Tibial nerve (tissue), 4 donors: ENCODE results near the gene MRPL20.

Experiments
- EP300 ChIP-seq, 2 donors: sonication (generic); formaldehyde crosslinking; IDR thresholded peaks; one replicate each; pipeline ENCODE4 v1.6.1; 2017; ENCODE audit warnings: antibody characterized with exemption in 2 of 2, mild to moderate bottlenecking in 1 of 2
- POLR2A ChIP-seq, 2 donors: fragments of 450-650 bp; IDR thresholded peaks; one replicate each; pipeline ENCODE4 v1.6.1; 2017; ENCODE audit warnings: antibody characterized with exemption in 2 of 2, mild to moderate bottlenecking in 2 of 2, moderate library complexity in 2 of 2
- TF ChIP-seq, protein P1 (sequence below), 5 experiments: fragments of 200-600 bp in 3 of 5; fragments of 450-650 bp in 2 of 5; sonication (generic) in 3 of 5; IDR thresholded peaks; one replicate each; pipeline ENCODE4 v1.5.1; 2016 to 2019; ENCODE audit warnings: antibody characterized with exemption in 5 of 5, mild to moderate bottlenecking in 3 of 5, moderate library complexity in 2 of 5

GRCh38 chr1:1437904-1438376 is 30.8 kb upstream of the MRPL20 start:
- TF ChIP-seq, protein P1, sequence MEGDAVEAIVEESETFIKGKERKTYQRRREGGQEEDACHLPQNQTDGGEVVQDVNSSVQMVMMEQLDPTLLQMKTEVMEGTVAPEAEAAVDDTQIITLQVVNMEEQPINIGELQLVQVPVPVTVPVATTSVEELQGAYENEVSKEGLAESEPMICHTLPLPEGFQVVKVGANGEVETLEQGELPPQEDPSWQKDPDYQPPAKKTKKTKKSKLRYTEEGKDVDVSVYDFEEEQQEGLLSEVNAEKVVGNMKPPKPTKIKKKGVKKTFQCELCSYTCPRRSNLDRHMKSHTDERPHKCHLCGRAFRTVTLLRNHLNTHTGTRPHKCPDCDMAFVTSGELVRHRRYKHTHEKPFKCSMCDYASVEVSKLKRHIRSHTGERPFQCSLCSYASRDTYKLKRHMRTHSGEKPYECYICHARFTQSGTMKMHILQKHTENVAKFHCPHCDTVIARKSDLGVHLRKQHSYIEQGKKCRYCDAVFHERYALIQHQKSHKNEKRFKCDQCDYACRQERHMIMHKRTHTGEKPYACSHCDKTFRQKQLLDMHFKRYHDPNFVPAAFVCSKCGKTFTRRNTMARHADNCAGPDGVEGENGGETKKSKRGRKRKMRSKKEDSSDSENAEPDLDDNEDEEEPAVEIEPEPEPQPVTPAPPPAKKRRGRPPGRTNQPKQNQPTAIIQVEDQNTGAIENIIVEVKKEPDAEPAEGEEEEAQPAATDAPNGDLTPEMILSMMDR (IDR thresholded peaks at IDR 0.05): no peak
- no peak for TF ChIP-seq POLR2A (IDR thresholded peaks at IDR 0.05)
- no peak for TF ChIP-seq EP300 (IDR thresholded peaks at IDR 0.05)
